ENCODE measurements around the gene CISD1. TPM values are rescaled to one million over a fixed set of nuclear protein-coding genes. Genes with fewer than 3 reads are reported as not detected.

The CISD1 gene
- polyA plus RNA-seq, 2 donors: 9.0 to 33.2 TPM

- H3K27ac ChIP-seq (ENCODE audit: low read depth in 2 of 2, low read length in 1 of 2): no peak overlapping the region
- WGBS, 2 donors: 87 to 91% methylated on average over 7 of the region's 7 CpGs
- H3K36me3 ChIP-seq (ENCODE audit: control insufficient read depth in 2 of 2, insufficient read depth in 2 of 2, low read length in 1 of 2): no peaks in the 10 kb centered on the region
- H3K9me3 ChIP-seq (ENCODE audit: control insufficient read depth in 2 of 2, insufficient read depth in 1 of 2, low read depth in 1 of 2, low read length in 1 of 2): no peaks in the 10 kb centered on the region
- peaks cover 0 to 3% of the 10 kb centered on the region in 2 donors for H3K4me1 ChIP-seq (ENCODE audit: control insufficient read depth in 2 of 2, insufficient read depth in 2 of 2, low read length in 1 of 2)
- H3K27me3 ChIP-seq (ENCODE audit: control insufficient read depth in 1 of 2, insufficient read depth in 2 of 2, low read length in 2 of 2): no peaks in the 10 kb centered on the region
- no peak overlapping the region for H3K4me3 ChIP-seq (ENCODE audit: low read depth in 1 of 2, low read length in 2 of 2)
These were observed 9.5 kb downstream of the CISD1 start for GRCh38 chr10:58278274-58278961.

DNA sequence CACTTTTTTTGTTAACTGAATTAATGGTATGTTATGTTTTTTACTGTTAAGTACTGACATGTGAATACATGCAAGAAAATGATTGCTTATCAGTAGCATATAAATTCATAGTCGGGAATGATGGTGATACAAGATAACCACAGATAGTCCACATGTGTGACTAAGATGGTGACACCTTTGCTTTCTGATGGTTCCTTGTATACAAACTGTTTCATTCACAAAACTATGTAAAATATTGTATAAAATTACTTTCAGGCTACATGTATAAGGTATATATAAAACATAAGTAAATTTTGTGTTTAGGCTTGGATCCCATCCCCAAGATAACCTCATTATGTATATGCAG is 10.0 kb downstream of the CISD1 start:
- Histone ChIP-seq H3K36me3 (ENCODE audit: control insufficient read depth in 2 of 2, insufficient read depth in 2 of 2, low read length in 1 of 2) (no peaks in the 10 kb centered on the region), H3K27me3 (ENCODE audit: control insufficient read depth in 1 of 2, insufficient read depth in 2 of 2, low read length in 2 of 2) (no peaks in the 10 kb centered on the region), H3K4me3 (ENCODE audit: low read depth in 1 of 2, low read length in 2 of 2) (no peak overlapping the region), H3K9me3 (ENCODE audit: control insufficient read depth in 2 of 2, insufficient read depth in 1 of 2, low read depth in 1 of 2, low read length in 1 of 2) (no peaks in the 10 kb centered on the region), H3K4me1 (ENCODE audit: control insufficient read depth in 2 of 2, insufficient read depth in 2 of 2, low read length in 1 of 2) (peaks cover 0 to 3% of the 10 kb centered on the region in 2 donors), H3K27ac (ENCODE audit: low read depth in 2 of 2, low read length in 1 of 2) (no peak overlapping the region)
- 74 to 79% methylated on average over 1 of the region's 1 CpG for WGBS, 2 donors

DNA sequence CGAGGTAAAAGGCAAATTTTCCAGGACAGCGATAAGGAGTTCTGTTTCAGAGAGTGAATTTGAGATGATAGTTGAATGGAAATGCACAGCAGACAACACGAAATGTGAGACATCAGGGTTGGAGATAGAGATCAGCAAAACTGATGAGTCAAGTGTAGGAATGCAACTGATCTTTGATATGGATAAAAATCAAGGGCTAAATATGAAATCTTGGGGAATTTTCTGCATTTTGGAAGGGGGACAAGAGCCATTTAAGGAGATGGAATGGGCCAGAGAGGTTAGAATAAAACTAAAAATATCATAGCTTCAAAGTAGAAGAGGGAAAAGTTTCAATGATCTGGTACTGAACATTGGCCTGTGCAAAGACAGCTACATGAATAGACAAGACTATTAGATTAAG is 11.5 kb downstream of the CISD1 start:
- no peaks in the 10 kb centered on the region for H3K9me3 ChIP-seq (ENCODE audit: control insufficient read depth in 2 of 2, insufficient read depth in 1 of 2, low read depth in 1 of 2, low read length in 1 of 2)
- WGBS, 2 donors: 83 to 92% methylated on average over 3 of the region's 3 CpGs
- no peak overlapping the region for H3K27ac ChIP-seq (ENCODE audit: low read depth in 2 of 2, low read length in 1 of 2)

DNA sequence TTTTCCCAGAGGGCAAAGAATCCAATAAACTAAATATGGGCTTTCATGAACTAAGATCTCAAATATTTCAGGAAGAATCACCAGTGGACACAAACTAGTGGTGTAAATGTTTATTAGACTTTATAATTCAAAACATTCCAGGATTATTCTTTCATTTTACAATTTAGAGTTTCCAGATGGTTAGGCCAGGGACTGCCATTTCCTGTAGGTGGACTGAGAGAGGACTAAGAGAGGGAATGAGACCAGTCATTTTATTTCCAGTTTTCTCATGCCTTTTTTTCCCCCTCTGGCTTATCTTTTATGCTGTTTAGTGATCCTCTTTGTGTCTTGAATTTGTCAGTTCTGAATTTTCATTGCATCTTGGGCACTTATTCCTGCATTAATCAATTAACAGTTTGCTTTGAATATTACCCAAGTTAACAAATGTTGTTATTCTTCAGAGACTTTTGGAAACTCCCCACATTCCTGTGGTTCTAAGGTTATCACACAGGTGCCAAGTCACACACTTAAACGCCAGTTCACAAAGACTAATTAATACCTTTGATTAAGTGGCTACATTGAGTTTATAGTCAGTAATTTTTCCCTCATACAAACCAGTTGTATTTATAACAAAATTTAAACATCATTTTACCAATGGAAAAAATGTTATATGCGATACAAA is 12.3 kb downstream of the CISD1 start:
- Histone ChIP-seq H3K27ac (ENCODE audit: low read depth in 2 of 2, low read length in 1 of 2) (no peak overlapping the region), H3K27me3 (ENCODE audit: control insufficient read depth in 1 of 2, insufficient read depth in 2 of 2, low read length in 2 of 2) (no peaks in the 10 kb centered on the region), H3K9me3 (ENCODE audit: control insufficient read depth in 2 of 2, insufficient read depth in 1 of 2, low read depth in 1 of 2, low read length in 1 of 2) (no peaks in the 10 kb centered on the region), H3K4me3 (ENCODE audit: low read depth in 1 of 2, low read length in 2 of 2) (no peak overlapping the region), H3K4me1 (ENCODE audit: control insufficient read depth in 2 of 2, insufficient read depth in 2 of 2, low read length in 1 of 2) (peaks cover 0 to 3% of the 10 kb centered on the region in 2 donors), H3K36me3 (ENCODE audit: control insufficient read depth in 2 of 2, insufficient read depth in 2 of 2, low read length in 1 of 2) (no peaks in the 10 kb centered on the region)
- 41 to 52% methylated on average over 2 of the region's 2 CpGs for WGBS, 2 donors

More for the DNA sequence above, 11.5 kb downstream of the CISD1 start:
- H3K4me3 ChIP-seq (ENCODE audit: low read depth in 1 of 2, low read length in 2 of 2): no peak overlapping the region
- no peaks in the 10 kb centered on the region for H3K27me3 ChIP-seq (ENCODE audit: control insufficient read depth in 1 of 2, insufficient read depth in 2 of 2, low read length in 2 of 2)
- H3K4me1 ChIP-seq (ENCODE audit: control insufficient read depth in 2 of 2, insufficient read depth in 2 of 2, low read length in 1 of 2): peaks cover 0 to 3% of the 10 kb centered on the region in 2 donors
- H3K36me3 ChIP-seq (ENCODE audit: control insufficient read depth in 2 of 2, insufficient read depth in 2 of 2, low read length in 1 of 2): no peaks in the 10 kb centered on the region

DNA sequence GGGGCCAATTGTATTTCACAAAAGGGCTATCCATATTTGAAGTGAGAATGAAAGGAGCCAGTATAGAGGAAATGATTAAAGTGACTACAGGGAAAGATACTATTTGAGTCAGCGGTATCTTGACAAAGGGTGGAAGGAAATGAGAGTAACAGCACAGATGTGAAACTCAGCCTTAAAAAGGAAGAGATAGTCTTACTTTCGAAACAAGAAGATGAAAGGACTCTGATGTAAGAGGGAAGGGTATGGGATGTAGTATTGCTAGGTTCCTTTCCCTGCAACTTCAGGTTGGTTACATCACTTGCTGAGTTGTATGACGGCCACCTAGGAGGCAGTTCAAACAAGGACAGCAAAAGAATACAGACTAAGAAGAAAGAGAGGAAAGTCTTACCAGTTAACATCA is 13.7 kb downstream of the CISD1 start:
- 42 to 47% methylated on average over 3 of the region's 3 CpGs for WGBS, 2 donors
- Histone ChIP-seq H3K27me3 (ENCODE audit: control insufficient read depth in 1 of 2, insufficient read depth in 2 of 2, low read length in 2 of 2) (no peaks in the 10 kb centered on the region), H3K4me1 (ENCODE audit: control insufficient read depth in 2 of 2, insufficient read depth in 2 of 2, low read length in 1 of 2) (peaks cover 0 to 3% of the 10 kb centered on the region in 2 donors), H3K4me3 (ENCODE audit: low read depth in 1 of 2, low read length in 2 of 2) (no peak overlapping the region), H3K27ac (ENCODE audit: low read depth in 2 of 2, low read length in 1 of 2) (peak overlapping the region in 1 of 2 donors; percentile 25), H3K9me3 (ENCODE audit: control insufficient read depth in 2 of 2, insufficient read depth in 1 of 2, low read depth in 1 of 2, low read length in 1 of 2) (no peaks in the 10 kb centered on the region), H3K36me3 (ENCODE audit: control insufficient read depth in 2 of 2, insufficient read depth in 2 of 2, low read length in 1 of 2) (no peaks in the 10 kb centered on the region)

- Histone ChIP-seq H3K4me1 (ENCODE audit: control insufficient read depth in 2 of 2, insufficient read depth in 2 of 2, low read length in 1 of 2) (no peaks in the 10 kb centered on the region), H3K36me3 (ENCODE audit: control insufficient read depth in 2 of 2, insufficient read depth in 2 of 2, low read length in 1 of 2) (no peaks in the 10 kb centered on the region), H3K9me3 (ENCODE audit: control insufficient read depth in 2 of 2, insufficient read depth in 1 of 2, low read depth in 1 of 2, low read length in 1 of 2) (no peaks in the 10 kb centered on the region), H3K4me3 (ENCODE audit: low read depth in 1 of 2, low read length in 2 of 2) (no peak overlapping the region), H3K27ac (ENCODE audit: low read depth in 2 of 2, low read length in 1 of 2) (no peak overlapping the region), H3K27me3 (ENCODE audit: control insufficient read depth in 1 of 2, insufficient read depth in 2 of 2, low read length in 2 of 2) (no peaks in the 10 kb centered on the region)
- WGBS, 2 donors: 43 to 50% methylated on average over 5 of the region's 5 CpGs
These were observed 22.7 kb downstream of the CISD1 start for GRCh38 chr10:58291538-58292174.

DNA sequence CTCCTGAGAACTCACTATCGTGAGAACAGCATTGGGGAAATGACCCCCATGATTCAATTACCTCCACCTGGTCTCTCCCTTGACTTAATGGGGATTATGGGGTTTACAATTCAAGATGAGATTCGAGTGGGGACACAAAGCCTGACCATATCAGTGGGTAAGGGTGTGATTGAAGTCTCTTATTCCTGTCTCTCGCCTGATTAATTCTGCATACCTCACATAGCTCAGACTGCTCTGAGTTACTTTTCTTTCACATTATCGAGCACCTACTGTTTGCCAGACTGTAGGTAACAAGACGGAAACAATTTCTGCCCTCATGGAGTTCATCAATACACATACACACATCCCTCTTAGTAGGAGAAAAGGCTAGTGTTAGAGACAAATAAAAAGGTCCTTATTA is 25.0 kb downstream of the CISD1 start:
- Histone ChIP-seq H3K36me3 (ENCODE audit: control insufficient read depth in 2 of 2, insufficient read depth in 2 of 2, low read length in 1 of 2) (no peaks in the 10 kb centered on the region), H3K27me3 (ENCODE audit: control insufficient read depth in 1 of 2, insufficient read depth in 2 of 2, low read length in 2 of 2) (no peaks in the 10 kb centered on the region), H3K4me3 (ENCODE audit: low read depth in 1 of 2, low read length in 2 of 2) (no peak overlapping the region), H3K27ac (ENCODE audit: low read depth in 2 of 2, low read length in 1 of 2) (no peak overlapping the region), H3K4me1 (ENCODE audit: control insufficient read depth in 2 of 2, insufficient read depth in 2 of 2, low read length in 1 of 2) (no peaks in the 10 kb centered on the region), H3K9me3 (ENCODE audit: control insufficient read depth in 2 of 2, insufficient read depth in 1 of 2, low read depth in 1 of 2, low read length in 1 of 2) (no peaks in the 10 kb centered on the region)
- WGBS, 2 donors: 79 to 81% methylated on average over 5 of the region's 5 CpGs

- no peaks in the 10 kb centered on the region for H3K4me1 ChIP-seq (ENCODE audit: control insufficient read depth in 2 of 2, insufficient read depth in 2 of 2, low read length in 1 of 2)
- H3K27ac ChIP-seq (ENCODE audit: low read depth in 2 of 2, low read length in 1 of 2): no peak overlapping the region
- H3K27me3 ChIP-seq (ENCODE audit: control insufficient read depth in 1 of 2, insufficient read depth in 2 of 2, low read length in 2 of 2): peaks cover 0 to 2% of the 10 kb centered on the region in 2 donors
- H3K4me3 ChIP-seq (ENCODE audit: low read depth in 1 of 2, low read length in 2 of 2): no peak overlapping the region
- WGBS, 2 donors: 9 to 14% methylated on average over 4 of the region's 4 CpGs
- H3K9me3 ChIP-seq (ENCODE audit: control insufficient read depth in 2 of 2, insufficient read depth in 1 of 2, low read depth in 1 of 2, low read length in 1 of 2): no peaks in the 10 kb centered on the region
- H3K36me3 ChIP-seq (ENCODE audit: control insufficient read depth in 2 of 2, insufficient read depth in 2 of 2, low read length in 1 of 2): no peaks in the 10 kb centered on the region
These were observed 30.6 kb downstream of the CISD1 start for GRCh38 chr10:58299580-58299979.

DNA sequence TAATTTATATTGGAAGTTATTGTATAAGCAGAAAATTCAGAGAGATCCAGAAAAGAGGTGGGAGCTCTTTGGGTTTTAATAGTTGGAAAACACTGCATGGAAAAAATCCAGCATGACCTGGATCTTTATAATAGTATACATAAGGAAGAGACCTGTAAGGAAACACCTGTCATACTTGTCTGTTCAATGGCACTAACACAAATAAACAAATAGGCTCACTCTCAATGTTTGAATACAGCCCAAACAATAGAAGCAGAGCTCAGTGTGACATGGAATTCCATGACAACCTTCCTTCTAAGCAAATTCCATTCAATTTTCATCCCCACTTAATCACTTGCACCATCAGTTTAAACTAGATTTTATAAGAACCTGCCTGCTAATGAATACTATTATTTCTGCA is 31.7 kb downstream of the CISD1 start:
- Histone ChIP-seq H3K9me3 (ENCODE audit: control insufficient read depth in 2 of 2, insufficient read depth in 1 of 2, low read depth in 1 of 2, low read length in 1 of 2) (no peaks in the 10 kb centered on the region), H3K4me3 (ENCODE audit: low read depth in 1 of 2, low read length in 2 of 2) (no peak overlapping the region), H3K36me3 (ENCODE audit: control insufficient read depth in 2 of 2, insufficient read depth in 2 of 2, low read length in 1 of 2) (no peaks in the 10 kb centered on the region), H3K4me1 (ENCODE audit: control insufficient read depth in 2 of 2, insufficient read depth in 2 of 2, low read length in 1 of 2) (no peaks in the 10 kb centered on the region), H3K27me3 (ENCODE audit: control insufficient read depth in 1 of 2, insufficient read depth in 2 of 2, low read length in 2 of 2) (peaks cover 0 to 2% of the 10 kb centered on the region in 2 donors), H3K27ac (ENCODE audit: low read depth in 2 of 2, low read length in 1 of 2) (no peak overlapping the region)

Data from esophagus (tissue), 2 donors.